Measurements from ENCODE around the gene OR1J1. TPM values are rescaled to one million over a fixed set of nuclear protein-coding genes. Genes with fewer than 3 reads are reported as not detected.

Gene OR1J1
- total and polyA plus RNA-seq, 2 of the 8 experiments (the other 6 are each of a cell fraction or from before 2014, with no cell fraction given) = not detected

GRCh38 chr9:122475717-122476116, 2.0 kb downstream of the OR1J1 start:
- DNase-seq (ENCODE audit: low read depth in 1 of 2, low spot score in 2 of 2) = no peak
- Histone ChIP-seq H3K56ac (replicated peaks; ENCODE audit: insufficient read length, low read depth, low read length) (no peak overlapping the region), H4K20me1 (replicated peaks in 1 of 2; ENCODE audit: control insufficient read depth in 1 of 2, insufficient read depth in 2 of 2, low read length in 2 of 2) (no peaks in the 10 kb centered on the region), H3K4me2 (ENCODE audit: insufficient read depth in 1 of 2, low read depth in 2 of 2, low read length in 2 of 2) (no peak overlapping the region), H3K79me2 (ENCODE audit: control insufficient read depth in 1 of 2, insufficient read depth in 2 of 2, low read length in 2 of 2) (no peaks in the 10 kb centered on the region), H3K4me3 (ENCODE audit: extremely low read depth in 1 of 4, insufficient read depth in 2 of 4, low read depth in 3 of 4, low read length in 4 of 4) (no peak overlapping the region), H4K8ac (ENCODE audit: extremely low read depth, insufficient read depth, low read length) (no peak overlapping the region), H2BK120ac (replicated peaks; ENCODE audit: low read depth, low read length) (no peak overlapping the region), H3K9me3 (ENCODE audit: insufficient read depth in 2 of 2, low read depth in 1 of 2, low read length in 1 of 2) (peaks cover 34 to 51% of the 10 kb centered on the region in 2 experiments), H3K36me3 (ENCODE audit: control insufficient read depth in 2 of 4, insufficient read depth in 4 of 4, low read length in 3 of 4) (no peaks in the 10 kb centered on the region), H3K23ac (ENCODE audit: insufficient read length) (no peak overlapping the region), H2BK5ac (ENCODE audit: low read depth, low read length) (no peak overlapping the region), H3K4me1 (replicated peaks in 1 of 4; ENCODE audit: control insufficient read depth in 3 of 4, insufficient read depth in 4 of 4, low read length in 3 of 4) (no peaks in the 10 kb centered on the region), H2BK15ac (ENCODE audit: low read length) (no peak overlapping the region), H4K5ac (ENCODE audit: insufficient read length, low read depth, low read length) (no peak overlapping the region), H3K14ac (ENCODE audit: insufficient read length) (no peak overlapping the region), H2AFZ (ENCODE audit: low read length) (no peak overlapping the region), H3K4ac (replicated peaks; ENCODE audit: insufficient read length, low read depth, low read length) (no peak overlapping the region), H3K9ac (replicated peaks in 1 of 4; ENCODE audit: extremely low read depth in 1 of 4, low read depth in 3 of 4, low read length in 3 of 4) (no peak overlapping the region), H3K79me1 (ENCODE audit: low read depth, low read length) (no peaks in the 10 kb centered on the region), H3K18ac (ENCODE audit: extremely low read depth, low read length) (no peak overlapping the region), H2AK5ac (ENCODE audit: low read depth, low read length) (no peak overlapping the region), H3K23me2 (ENCODE audit: low read depth, low read length) (no peaks in the 10 kb centered on the region), H3K27ac (ENCODE audit: low read depth, low read length) (no peak overlapping the region), H2BK12ac (ENCODE audit: low read depth, low read length) (no peak overlapping the region), H4K91ac (replicated peaks; ENCODE audit: insufficient read length, low read length) (no peak overlapping the region), H2BK20ac (ENCODE audit: low read length) (no peak overlapping the region), H3K27me3 (replicated peaks in 1 of 4; ENCODE audit: control insufficient read depth in 3 of 4, extremely low read depth in 1 of 4, insufficient read depth in 3 of 4, low read length in 3 of 4) (no peaks in the 10 kb centered on the region; a peak in 1 of 7 replicates)
- no peak for TF ChIP-seq BACH1 (IDR thresholded peaks at IDR 0.05; ENCODE audit: low read length)
- no peak for TF ChIP-seq ZNF274 (IDR thresholded peaks at IDR 0.05; ENCODE audit: borderline replicate concordance, extremely low read depth, low read length)
- TF ChIP-seq USF2 (IDR thresholded peaks at IDR 0.05; ENCODE audit: low read length) = no peak
- TF ChIP-seq EZH2 (IDR thresholded peaks at IDR 0.05; ENCODE audit: low read depth, low read length, severe bottlenecking) = no peak
- no peak for TF ChIP-seq SP2 (IDR thresholded peaks at IDR 0.05; ENCODE audit: low read length)
- no peak for TF ChIP-seq JUND (IDR thresholded peaks at IDR 0.05; ENCODE audit: low read length)
- FAIRE-seq = no peak
- ChIA-PET POLR2A (ENCODE audit: partially characterized antibody) (interaction anchor here (0.7 kb wide), 1 partner anchor 61 kb away, joined by 3 read pairs; no protein-coding TSS in a partner anchor), CTCF (ENCODE audit: partially characterized antibody) (interaction anchor here (0.9 to 1.0 kb wide), 2 partner anchors 17 to 23 kb away, joined by 3 read pairs; no protein-coding TSS in a partner anchor)
- 70% methylated on average over 2 of the region's 2 CpGs; no CpG with 5 or more reads in 1 of the 2 experiments for WGBS, 2 experiments (ENCODE audit: extremely low coverage in 1 of 2, insufficient coverage in 1 of 2, insufficient read length in 1 of 2, insufficient replicate concordance in 2 of 2, low coverage in 1 of 2, low lambda C conversion rate in 2 of 2, missing lambda C conversion rate in 1 of 2)
